AG20443 (cell line): ENCODE measurements around the gene DDX60.

Source experiments
- DNase-seq: peaks from one replicate; pipeline ENCODE4 v3.0.0; 2012; ENCODE audit warnings: low spot score, mixed read lengths

DDX60 gene

GRCh38 chr4:168200685-168201084 is 117.9 kb downstream of the DDX60 start:
- no peak for DNase-seq

GRCh38 chr4:168199260-168199957 is 119.1 kb downstream of the DDX60 start:
- DNase-seq, result no peak

GRCh38 chr4:168197926-168198325 is 120.6 kb downstream of the DDX60 start:
- DNase-seq, result no peak

- no peak for DNase-seq
These were observed 129.8 kb downstream of the DDX60 start for GRCh38 chr4:168188754-168189153.

- DNase-seq, result peak; percentile 42
These were observed 134.6 kb downstream of the DDX60 start for GRCh38 chr4:168183717-168184571.

GRCh38 chr4:168177546-168178149 is 140.9 kb downstream of the DDX60 start:
- no peak for DNase-seq

- DNase-seq, result no peak
These were observed 144.2 kb downstream of the DDX60 start for GRCh38 chr4:168174308-168174707.

- DNase-seq, result no peak
These were observed 150.8 kb downstream of the DDX60 start for GRCh38 chr4:168167714-168168284.
